HEK293 (cell line): ENCODE results near the gene LHFPL2.

Experiments
- CTCF ChIA-PET: fragments of 350-600 bp; formaldehyde crosslinking; extraction: SDS; loops from one replicate; lab custom pipeline; 2021; ENCODE audit warnings: antibody characterized with exemption; lab: Yijun Ruan, JAX
- POLR2A ChIA-PET: fragments of 300-600 bp; formaldehyde crosslinking; extraction: SDS; loops from one replicate; lab custom pipeline; 2020; ENCODE audit warnings: antibody characterized with exemption, inconsistent platforms; lab: Yijun Ruan, JAX
- H3K27ac ChIP-seq: fragments of 200-500 bp; sonication (Bioruptor generic); 2 replicates; pipeline ENCODE4 v1.5.1; 2014; ENCODE audit warnings: low read depth, low read length, control low read depth, inconsistent platforms; ENCODE audit errors: extremely low read depth
- H3K36me3 ChIP-seq, 2 experiments: fragments of 200-500 bp in 1 of 2; sonication (Bioruptor generic) in 1 of 2; 1 replicate in 1 of 2; 2 replicates in 1 of 2; pipeline ENCODE4 v1.5.1; 2014 to 2017; ENCODE audit warnings: inconsistent platforms in 2 of 2, low read length in 2 of 2; ENCODE audit not compliant: control insufficient read depth in 2 of 2, insufficient read depth in 1 of 2
- H3K4me1 ChIP-seq: fragments of 200-500 bp; sonication (Bioruptor generic); 2 replicates; pipeline ENCODE4 v1.5.1; 2014; ENCODE audit warnings: mild to moderate bottlenecking, low read length, inconsistent platforms; ENCODE audit not compliant: control insufficient read depth, insufficient read depth
- H3K4me3 ChIP-seq: 2 replicates; pipeline ENCODE4 v1.5.1; 2011; ENCODE audit warnings: low read depth, mild to moderate bottlenecking, control low read depth, low read length, moderate library complexity
- H3K9me3 ChIP-seq: fragments of 200-500 bp; sonication (Bioruptor generic); 2 replicates; pipeline ENCODE4 v1.5.1; 2014; ENCODE audit warnings: low read depth, low read length, inconsistent platforms; ENCODE audit not compliant: control insufficient read depth, insufficient read depth
- FEZF1 ChIP-seq: fragments of 450-650 bp; formaldehyde crosslinking; IDR thresholded peaks from 2 replicates; pipeline ENCODE4 v1.5.1; 2016; ENCODE audit warnings: missing biosample characterization, missing genetic modification characterization
- KLF7 ChIP-seq: fragments of 450-650 bp; formaldehyde crosslinking; IDR thresholded peaks from 2 replicates; pipeline ENCODE4 v1.5.1; 2016; ENCODE audit warnings: missing biosample characterization, missing genetic modification characterization, borderline replicate concordance
- MZF1 ChIP-seq: fragments of 450-650 bp; formaldehyde crosslinking; IDR thresholded peaks from 2 replicates; pipeline ENCODE4 v1.5.1; 2017; ENCODE audit warnings: missing biosample characterization, missing genetic modification characterization, borderline replicate concordance
- PRDM1 ChIP-seq: fragments of 450-650 bp; formaldehyde crosslinking; IDR thresholded peaks from 2 replicates; pipeline ENCODE4; 2016; ENCODE audit warnings: missing biosample characterization, missing genetic modification characterization
- SCRT2 ChIP-seq: fragments of 450-650 bp; formaldehyde crosslinking; IDR thresholded peaks from 2 replicates; pipeline ENCODE4 v1.5.1; 2016; ENCODE audit warnings: missing biosample characterization, missing genetic modification characterization
- ZIC2 ChIP-seq: fragments of 450-650 bp; formaldehyde crosslinking; IDR thresholded peaks from 2 replicates; pipeline ENCODE4 v1.5.1; 2016; ENCODE audit warnings: missing biosample characterization, missing genetic modification characterization
- ZNF112 ChIP-seq: fragments of 450-650 bp; formaldehyde crosslinking; IDR thresholded peaks from 2 replicates; pipeline ENCODE4 v1.5.0; 2017; ENCODE audit warnings: missing biosample characterization, missing genetic modification characterization
- ZNF121 ChIP-seq: fragments of 450-650 bp; formaldehyde crosslinking; IDR thresholded peaks from 2 replicates; pipeline ENCODE4 v1.5.1; 2016; ENCODE audit warnings: missing biosample characterization, missing genetic modification characterization
- ZNF133 ChIP-seq: fragments of 450-650 bp; formaldehyde crosslinking; IDR thresholded peaks from 2 replicates; pipeline ENCODE4 v1.5.1; 2016; ENCODE audit warnings: missing biosample characterization, missing genetic modification characterization
- ZNF140 ChIP-seq: fragments of 450-650 bp; formaldehyde crosslinking; IDR thresholded peaks from 2 replicates; pipeline ENCODE4 v1.5.1; 2016; ENCODE audit warnings: missing biosample characterization, missing genetic modification characterization
- ZNF174 ChIP-seq: fragments of 450-650 bp; formaldehyde crosslinking; IDR thresholded peaks from 2 replicates; pipeline ENCODE4 v1.5.0; 2017; ENCODE audit warnings: missing biosample characterization, mild to moderate bottlenecking, missing genetic modification characterization
- ZNF223 ChIP-seq: fragments of 450-650 bp; formaldehyde crosslinking; IDR thresholded peaks from 2 replicates; pipeline ENCODE4 v1.5.1; 2016; ENCODE audit warnings: missing biosample characterization, missing genetic modification characterization
- ZNF302 ChIP-seq: fragments of 450-650 bp; formaldehyde crosslinking; IDR thresholded peaks from 2 replicates; pipeline ENCODE4 v1.5.1; 2016; ENCODE audit warnings: missing biosample characterization, missing genetic modification characterization, low read depth
- ZNF561 ChIP-seq: fragments of 450-650 bp; IDR thresholded peaks from 2 replicates; pipeline ENCODE4 v1.5.1; 2018; ENCODE audit warnings: missing biosample characterization, missing genetic modification characterization, borderline replicate concordance
- ZNF629 ChIP-seq: fragments of 450-650 bp; formaldehyde crosslinking; IDR thresholded peaks from 2 replicates; pipeline ENCODE4 v1.5.1; 2017; ENCODE audit warnings: missing biosample characterization, missing genetic modification characterization
- ZNF654 ChIP-seq: fragments of 450-650 bp; formaldehyde crosslinking; IDR thresholded peaks from 2 replicates; pipeline ENCODE4 v1.5.1; 2016; ENCODE audit warnings: low read depth, missing biosample characterization, missing genetic modification characterization
- TF ChIP-seq, protein P1 (sequence below): fragments of 450-650 bp; formaldehyde crosslinking; optimal IDR thresholded peaks from 2 replicates; pipeline ENCODE3; 2016; ENCODE audit warnings: missing biosample characterization, mild to moderate bottlenecking, missing genetic modification characterization
- TF ChIP-seq, protein P2 (sequence below): fragments of 450-650 bp; formaldehyde crosslinking; IDR thresholded peaks from 2 replicates; pipeline ENCODE4 v1.5.1; 2016; ENCODE audit warnings: missing biosample characterization, missing genetic modification characterization
- TF ChIP-seq, protein P3 (sequence below): fragments of 450-650 bp; formaldehyde crosslinking; IDR thresholded peaks from 2 replicates; pipeline ENCODE4 v1.5.1; 2016; ENCODE audit warnings: missing biosample characterization, missing genetic modification characterization, borderline replicate concordance
- TF ChIP-seq, protein P4 (sequence below): fragments of 450-650 bp; formaldehyde crosslinking; IDR thresholded peaks from 2 replicates; pipeline ENCODE4 v1.5.1; 2016; ENCODE audit warnings: missing biosample characterization, missing genetic modification characterization

The LHFPL2 gene

DNA sequence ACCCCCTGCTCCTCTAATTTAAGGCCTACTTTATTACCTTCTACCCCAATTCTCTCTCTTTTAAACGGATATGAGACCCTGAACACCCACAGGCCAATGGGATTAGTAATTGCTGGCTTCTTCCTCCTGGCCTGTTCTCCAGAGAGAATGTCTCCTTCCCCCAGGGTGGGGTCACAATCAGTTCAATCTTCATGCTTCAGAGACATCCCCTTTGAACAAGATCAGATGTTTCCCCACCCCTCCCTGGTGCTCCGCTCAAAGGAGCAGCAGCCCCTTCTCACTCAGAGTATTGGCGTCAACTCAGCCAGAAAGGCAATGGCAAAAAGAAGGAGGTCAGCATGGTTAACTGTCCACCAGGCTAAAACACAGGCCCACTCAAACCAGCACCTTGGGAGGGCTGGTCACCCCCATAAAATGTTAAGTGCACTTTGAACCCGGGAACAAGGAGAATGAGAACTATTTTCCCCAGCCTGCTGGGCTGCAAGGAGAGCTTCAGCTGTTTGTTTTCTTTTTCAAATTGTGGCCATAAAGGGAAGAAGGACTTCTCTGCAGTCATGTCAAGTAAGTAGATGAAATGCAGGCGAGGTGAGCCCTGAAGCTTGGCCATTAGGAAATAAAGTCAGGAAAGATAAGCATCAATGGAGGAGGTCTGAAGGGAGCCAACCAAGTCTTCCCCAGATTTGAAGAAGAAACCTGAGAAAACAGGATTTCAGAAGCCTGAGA is 20.1 kb downstream of the LHFPL2 start (continued):
- TF ChIP-seq ZNF121 (tag by site-specific recombination) (no peak), ZNF302 (tag by site-specific recombination) (no peak), ZNF223 (tag by site-specific recombination) (no peak), SCRT2 (tag by site-specific recombination) (no peak), ZNF133 (no peak), FEZF1 (tag by site-specific recombination) (peak; percentile 75), ZNF561 (tag by site-specific recombination) (no peak), ZNF140 (tag by site-specific recombination) (no peak), ZIC2 (peak; percentile 54)
- TF ChIP-seq, protein P1, sequence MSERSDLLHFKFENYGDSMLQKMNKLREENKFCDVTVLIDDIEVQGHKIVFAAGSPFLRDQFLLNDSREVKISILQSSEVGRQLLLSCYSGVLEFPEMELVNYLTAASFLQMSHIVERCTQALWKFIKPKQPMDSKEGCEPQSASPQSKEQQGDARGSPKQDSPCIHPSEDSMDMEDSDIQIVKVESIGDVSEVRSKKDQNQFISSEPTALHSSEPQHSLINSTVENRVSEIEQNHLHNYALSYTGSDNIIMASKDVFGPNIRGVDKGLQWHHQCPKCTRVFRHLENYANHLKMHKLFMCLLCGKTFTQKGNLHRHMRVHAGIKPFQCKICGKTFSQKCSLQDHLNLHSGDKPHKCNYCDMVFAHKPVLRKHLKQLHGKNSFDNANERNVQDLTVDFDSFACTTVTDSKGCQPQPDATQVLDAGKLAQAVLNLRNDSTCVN (tag by site-specific recombination) = no peak
- TF ChIP-seq, protein P2, sequence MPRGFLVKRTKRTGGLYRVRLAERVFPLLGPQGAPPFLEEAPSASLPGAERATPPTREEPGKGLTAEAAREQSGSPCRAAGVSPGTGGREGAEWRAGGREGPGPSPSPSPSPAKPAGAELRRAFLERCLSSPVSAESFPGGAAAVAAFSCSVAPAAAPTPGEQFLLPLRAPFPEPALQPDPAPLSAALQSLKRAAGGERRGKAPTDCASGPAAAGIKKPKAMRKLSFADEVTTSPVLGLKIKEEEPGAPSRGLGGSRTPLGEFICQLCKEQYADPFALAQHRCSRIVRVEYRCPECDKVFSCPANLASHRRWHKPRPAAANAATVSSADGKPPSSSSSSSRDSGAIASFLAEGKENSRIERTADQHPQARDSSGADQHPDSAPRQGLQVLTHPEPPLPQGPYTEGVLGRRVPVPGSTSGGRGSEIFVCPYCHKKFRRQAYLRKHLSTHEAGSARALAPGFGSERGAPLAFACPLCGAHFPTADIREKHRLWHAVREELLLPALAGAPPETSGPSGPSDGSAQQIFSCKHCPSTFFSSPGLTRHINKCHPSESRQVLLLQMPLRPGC (tag by site-specific recombination) = no peak
- TF ChIP-seq, protein P3, sequence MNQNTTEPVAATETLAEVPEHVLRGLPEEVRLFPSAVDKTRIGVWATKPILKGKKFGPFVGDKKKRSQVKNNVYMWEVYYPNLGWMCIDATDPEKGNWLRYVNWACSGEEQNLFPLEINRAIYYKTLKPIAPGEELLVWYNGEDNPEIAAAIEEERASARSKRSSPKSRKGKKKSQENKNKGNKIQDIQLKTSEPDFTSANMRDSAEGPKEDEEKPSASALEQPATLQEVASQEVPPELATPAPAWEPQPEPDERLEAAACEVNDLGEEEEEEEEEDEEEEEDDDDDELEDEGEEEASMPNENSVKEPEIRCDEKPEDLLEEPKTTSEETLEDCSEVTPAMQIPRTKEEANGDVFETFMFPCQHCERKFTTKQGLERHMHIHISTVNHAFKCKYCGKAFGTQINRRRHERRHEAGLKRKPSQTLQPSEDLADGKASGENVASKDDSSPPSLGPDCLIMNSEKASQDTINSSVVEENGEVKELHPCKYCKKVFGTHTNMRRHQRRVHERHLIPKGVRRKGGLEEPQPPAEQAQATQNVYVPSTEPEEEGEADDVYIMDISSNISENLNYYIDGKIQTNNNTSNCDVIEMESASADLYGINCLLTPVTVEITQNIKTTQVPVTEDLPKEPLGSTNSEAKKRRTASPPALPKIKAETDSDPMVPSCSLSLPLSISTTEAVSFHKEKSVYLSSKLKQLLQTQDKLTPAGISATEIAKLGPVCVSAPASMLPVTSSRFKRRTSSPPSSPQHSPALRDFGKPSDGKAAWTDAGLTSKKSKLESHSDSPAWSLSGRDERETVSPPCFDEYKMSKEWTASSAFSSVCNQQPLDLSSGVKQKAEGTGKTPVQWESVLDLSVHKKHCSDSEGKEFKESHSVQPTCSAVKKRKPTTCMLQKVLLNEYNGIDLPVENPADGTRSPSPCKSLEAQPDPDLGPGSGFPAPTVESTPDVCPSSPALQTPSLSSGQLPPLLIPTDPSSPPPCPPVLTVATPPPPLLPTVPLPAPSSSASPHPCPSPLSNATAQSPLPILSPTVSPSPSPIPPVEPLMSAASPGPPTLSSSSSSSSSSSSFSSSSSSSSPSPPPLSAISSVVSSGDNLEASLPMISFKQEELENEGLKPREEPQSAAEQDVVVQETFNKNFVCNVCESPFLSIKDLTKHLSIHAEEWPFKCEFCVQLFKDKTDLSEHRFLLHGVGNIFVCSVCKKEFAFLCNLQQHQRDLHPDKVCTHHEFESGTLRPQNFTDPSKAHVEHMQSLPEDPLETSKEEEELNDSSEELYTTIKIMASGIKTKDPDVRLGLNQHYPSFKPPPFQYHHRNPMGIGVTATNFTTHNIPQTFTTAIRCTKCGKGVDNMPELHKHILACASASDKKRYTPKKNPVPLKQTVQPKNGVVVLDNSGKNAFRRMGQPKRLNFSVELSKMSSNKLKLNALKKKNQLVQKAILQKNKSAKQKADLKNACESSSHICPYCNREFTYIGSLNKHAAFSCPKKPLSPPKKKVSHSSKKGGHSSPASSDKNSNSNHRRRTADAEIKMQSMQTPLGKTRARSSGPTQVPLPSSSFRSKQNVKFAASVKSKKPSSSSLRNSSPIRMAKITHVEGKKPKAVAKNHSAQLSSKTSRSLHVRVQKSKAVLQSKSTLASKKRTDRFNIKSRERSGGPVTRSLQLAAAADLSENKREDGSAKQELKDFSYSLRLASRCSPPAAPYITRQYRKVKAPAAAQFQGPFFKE (tag by site-specific recombination) = no peak

DNA sequence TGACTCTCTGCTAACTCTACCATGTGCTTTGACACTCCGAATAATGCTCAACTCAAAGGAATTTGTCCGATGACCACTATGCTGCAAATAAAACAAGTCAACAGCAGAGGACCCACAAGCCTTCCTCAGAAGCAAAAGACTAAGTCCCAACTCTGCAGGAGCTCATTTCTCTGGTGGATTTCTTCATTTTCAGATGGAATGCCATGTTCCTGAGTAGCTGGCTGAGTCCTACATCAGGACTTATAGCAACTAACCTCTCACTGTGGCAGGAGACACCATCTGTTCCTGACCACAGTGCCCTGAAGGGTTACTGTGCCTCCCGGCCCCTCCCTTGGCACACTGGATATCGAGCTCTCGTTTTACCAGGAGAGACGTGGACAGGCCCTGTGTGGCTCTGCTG is 20.8 kb downstream of the LHFPL2 start:
- no peak for TF ChIP-seq MZF1 (tag by site-specific recombination)
- no peak for TF ChIP-seq ZNF174 (tag by site-specific recombination)
- CTCF ChIA-PET = interaction anchor here (0.5 to 1.0 kb wide), 8 partner anchors 90 to 413 kb away, joined by 3 to 5 read pairs (median 4); no protein-coding TSS in a partner anchor
- peaks cover 10% of the 10 kb centered on the region for H3K4me1 ChIP-seq
- H3K27ac ChIP-seq = no peak overlapping the region
- peaks cover 3 to 34% of the 10 kb centered on the region in 2 experiments; a peak in 1 of 3 replicates for H3K36me3 ChIP-seq
- no peak overlapping the region for H3K4me3 ChIP-seq
- POLR2A ChIA-PET = no interaction called here
- no peaks in the 10 kb centered on the region for H3K9me3 ChIP-seq

DNA sequence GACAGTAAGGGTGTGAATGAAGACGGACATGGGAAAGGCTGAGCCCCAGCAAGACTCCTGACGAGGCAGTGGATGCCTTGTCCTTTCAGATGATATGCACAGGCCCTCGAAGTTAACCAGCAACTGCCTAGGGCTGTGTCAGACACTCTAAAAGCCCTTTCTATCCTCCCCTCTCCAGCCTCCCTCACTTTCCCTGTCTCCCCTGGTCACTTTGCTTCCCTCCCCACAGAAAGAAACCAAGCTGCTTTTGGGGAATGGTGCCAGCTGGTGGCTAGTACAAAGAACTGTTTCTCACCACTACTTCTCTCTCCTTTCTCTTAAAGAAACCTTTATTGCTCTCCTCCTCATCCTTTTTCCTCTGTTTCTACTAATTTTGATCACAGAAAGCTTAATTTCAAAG is 21.4 kb downstream of the LHFPL2 start:
- H3K4me1 ChIP-seq = peaks cover 10% of the 10 kb centered on the region
- ChIA-PET CTCF (interaction anchor here (0.7 to 1.0 kb wide), 8 partner anchors 90 to 413 kb away, joined by 3 to 5 read pairs (median 4); no protein-coding TSS in a partner anchor), POLR2A (no interaction called here)
- H3K36me3 ChIP-seq = peaks cover 3 to 28% of the 10 kb centered on the region in 2 experiments; a peak in 1 of 3 replicates
- no peaks in the 10 kb centered on the region for H3K9me3 ChIP-seq
- TF ChIP-seq KLF7 = no peak
- TF ChIP-seq, protein P4, sequence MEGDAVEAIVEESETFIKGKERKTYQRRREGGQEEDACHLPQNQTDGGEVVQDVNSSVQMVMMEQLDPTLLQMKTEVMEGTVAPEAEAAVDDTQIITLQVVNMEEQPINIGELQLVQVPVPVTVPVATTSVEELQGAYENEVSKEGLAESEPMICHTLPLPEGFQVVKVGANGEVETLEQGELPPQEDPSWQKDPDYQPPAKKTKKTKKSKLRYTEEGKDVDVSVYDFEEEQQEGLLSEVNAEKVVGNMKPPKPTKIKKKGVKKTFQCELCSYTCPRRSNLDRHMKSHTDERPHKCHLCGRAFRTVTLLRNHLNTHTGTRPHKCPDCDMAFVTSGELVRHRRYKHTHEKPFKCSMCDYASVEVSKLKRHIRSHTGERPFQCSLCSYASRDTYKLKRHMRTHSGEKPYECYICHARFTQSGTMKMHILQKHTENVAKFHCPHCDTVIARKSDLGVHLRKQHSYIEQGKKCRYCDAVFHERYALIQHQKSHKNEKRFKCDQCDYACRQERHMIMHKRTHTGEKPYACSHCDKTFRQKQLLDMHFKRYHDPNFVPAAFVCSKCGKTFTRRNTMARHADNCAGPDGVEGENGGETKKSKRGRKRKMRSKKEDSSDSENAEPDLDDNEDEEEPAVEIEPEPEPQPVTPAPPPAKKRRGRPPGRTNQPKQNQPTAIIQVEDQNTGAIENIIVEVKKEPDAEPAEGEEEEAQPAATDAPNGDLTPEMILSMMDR (tag by site-specific recombination) = peak; percentile 60
- 0 out of 2 replicates have a peak, but pooled peaks have one; percentile 11 for TF ChIP-seq PRDM1 (tag by site-specific recombination)
- TF ChIP-seq ZNF629 (tag by site-specific recombination) = no peak
- peak; percentile 32; the same call in 1 of the 2 replicates for TF ChIP-seq ZNF654 (tag by site-specific recombination)
- no peak for TF ChIP-seq ZNF112 (tag by site-specific recombination)
- no peak overlapping the region for H3K4me3 ChIP-seq
- no peak overlapping the region for H3K27ac ChIP-seq
